ENCODE data around the gene OR6N1. TPM values are rescaled to one million over a fixed set of nuclear protein-coding genes. Genes with fewer than 3 reads are reported as not detected.

The OR6N1 gene
- polyA plus RNA-seq, 1 of the 3 experiments (the other 2 are of a cell fraction): not detected

GRCh38 chr1:158821723-158822122, 49.7 kb upstream of the OR6N1 start:
- ChIA-PET POLR2A (no interaction called here), CTCF (interaction anchor here (1.7 kb wide), 1 partner anchor 177 kb away, joined by 4 read pairs; no protein-coding TSS in a partner anchor)
- H3K9me2 ChIP-seq: no peaks in the 10 kb centered on the region
- TF ChIP-seq REST (IDR thresholded peaks at IDR 0.05; ENCODE audit: low read depth, low read length) (no peak), USF1 (IDR thresholded peaks at IDR 0.05; ENCODE audit: borderline replicate concordance, low read depth) (no peak)
- H3K9me3 ChIP-seq: no peaks in the 10 kb centered on the region
- WGBS (ENCODE audit: low lambda C conversion rate): 0% methylated on average over 1 of the region's 1 CpG
- H3K4me2 ChIP-seq: no peak overlapping the region
- no peak for DNase-seq
- H3K36me3 ChIP-seq (replicated peaks in 1 of 2; ENCODE audit: control insufficient read depth in 1 of 2, insufficient read depth in 2 of 2, low read length in 1 of 2): no peaks in the 10 kb centered on the region
- H3K79me2 ChIP-seq (ENCODE audit: insufficient read depth): no peaks in the 10 kb centered on the region
- H3K4me1 ChIP-seq (ENCODE audit: control insufficient read depth in 1 of 2, insufficient read depth in 2 of 2, low read depth in 1 of 2, low read length in 1 of 2): no peaks in the 10 kb centered on the region
- no peaks in the 10 kb centered on the region for H3F3A ChIP-seq (replicated peaks; ENCODE audit: insufficient read depth)
- no peak overlapping the region for H3K9ac ChIP-seq
- H4K20me1 ChIP-seq (ENCODE audit: insufficient read depth): no peaks in the 10 kb centered on the region
- no peak overlapping the region for H2AFZ ChIP-seq (ENCODE audit: low read depth)
- no peak overlapping the region for H3K27ac ChIP-seq (ENCODE audit: low read depth in 2 of 2, low read length in 1 of 2)
- no peak overlapping the region for H3K4me3 ChIP-seq (ENCODE audit: low read depth in 2 of 2, low read length in 1 of 2)
- H3K27me3 ChIP-seq (ENCODE audit: insufficient read depth): no peaks in the 10 kb centered on the region

GRCh38 chr1:158819461-158820443, 47.8 kb upstream of the OR6N1 start:
- WGBS (ENCODE audit: low lambda C conversion rate): 0% methylated on average over 7 of the region's 7 CpGs
- H3K4me2 ChIP-seq: no peak overlapping the region
- H3K36me3 ChIP-seq (replicated peaks in 1 of 2; ENCODE audit: control insufficient read depth in 1 of 2, insufficient read depth in 2 of 2, low read length in 1 of 2): no peaks in the 10 kb centered on the region
- CTCF ChIA-PET: interaction anchor here (0.6 kb wide), 1 partner anchor 155 kb away, joined by 3 read pairs; no protein-coding TSS in a partner anchor
- no peaks in the 10 kb centered on the region for H3K9me3 ChIP-seq
- H3K27me3 ChIP-seq (ENCODE audit: insufficient read depth): no peaks in the 10 kb centered on the region
- no peaks in the 10 kb centered on the region for H4K20me1 ChIP-seq (ENCODE audit: insufficient read depth)
- no peaks in the 10 kb centered on the region for H3K4me1 ChIP-seq (ENCODE audit: control insufficient read depth in 1 of 2, insufficient read depth in 2 of 2, low read depth in 1 of 2, low read length in 1 of 2)
- H3K4me3 ChIP-seq (ENCODE audit: low read depth in 2 of 2, low read length in 1 of 2): no peak overlapping the region
- H3F3A ChIP-seq (replicated peaks; ENCODE audit: insufficient read depth): no peaks in the 10 kb centered on the region
- no peak overlapping the region for H3K9ac ChIP-seq
- POLR2A ChIA-PET: no interaction called here
- no peak overlapping the region for H3K27ac ChIP-seq (ENCODE audit: low read depth in 2 of 2, low read length in 1 of 2)
- H3K9me2 ChIP-seq: no peaks in the 10 kb centered on the region
- no peak overlapping the region; the same call in 1 of the 2 replicates for H2AFZ ChIP-seq (ENCODE audit: low read depth)
- DNase-seq: no peak
- no peaks in the 10 kb centered on the region for H3K79me2 ChIP-seq (ENCODE audit: insufficient read depth)
- no peak for TF ChIP-seq TCF12 (IDR thresholded peaks at IDR 0.05)
- no peak for TF ChIP-seq NRF1 (IDR thresholded peaks at IDR 0.05; ENCODE audit: low read depth, low read length)
- TF ChIP-seq USF2 (IDR thresholded peaks at IDR 0.05; ENCODE audit: borderline replicate concordance, low read depth, low read length): no peak
- no peak for TF ChIP-seq CTCF (IDR thresholded peaks at IDR 0.05)
- no peak for TF ChIP-seq PBX3 (IDR thresholded peaks at IDR 0.05)
- TF ChIP-seq USF1 (IDR thresholded peaks at IDR 0.05; ENCODE audit: borderline replicate concordance, low read depth): no peak
- no peak for TF ChIP-seq ELF1 (IDR thresholded peaks at IDR 0.05)
- no peak for TF ChIP-seq EP300 (IDR thresholded peaks at IDR 0.05; ENCODE audit: borderline replicate concordance in 1 of 2, low read depth in 1 of 2, low read length in 1 of 2)
- TF ChIP-seq TEAD4 (IDR thresholded peaks at IDR 0.05; ENCODE audit: borderline replicate concordance, insufficient read depth): no peak
- no peak for TF ChIP-seq RFX5 (IDR thresholded peaks at IDR 0.05; ENCODE audit: low read length)
- TF ChIP-seq TAF1 (IDR thresholded peaks at IDR 0.05; ENCODE audit: borderline replicate concordance, low read depth, low read length): no peak
- TF ChIP-seq FOSL2 (IDR thresholded peaks at IDR 0.05; ENCODE audit: borderline replicate concordance, low read depth): no peak
- no peak for TF ChIP-seq MAX (IDR thresholded peaks at IDR 0.05; ENCODE audit: low read depth)
- TF ChIP-seq RXRA (IDR thresholded peaks at IDR 0.05; ENCODE audit: borderline replicate concordance, low read depth): no peak

Data from SK-N-SH (cell line).